GM23248 (cell line): ENCODE results near the gene SIRPD.

Experiments used
- EZH2 ChIP-seq: fragments of 200-600 bp; sonication (generic); IDR thresholded peaks from 2 replicates; pipeline ENCODE4 v1.6.1; 2018; ENCODE audit warnings: antibody characterized with exemption, mild to moderate bottlenecking; ENCODE audit not compliant: insufficient read depth, poor library complexity, severe bottlenecking
- EZH2phosphoT487 ChIP-seq: fragments of 200-600 bp; sonication (generic); IDR thresholded peaks from 2 replicates; pipeline ENCODE4 v1.6.1; 2018; ENCODE audit warnings: antibody characterized with exemption, moderate library complexity, mild to moderate bottlenecking, low read depth; ENCODE audit not compliant: insufficient read depth

DNA sequence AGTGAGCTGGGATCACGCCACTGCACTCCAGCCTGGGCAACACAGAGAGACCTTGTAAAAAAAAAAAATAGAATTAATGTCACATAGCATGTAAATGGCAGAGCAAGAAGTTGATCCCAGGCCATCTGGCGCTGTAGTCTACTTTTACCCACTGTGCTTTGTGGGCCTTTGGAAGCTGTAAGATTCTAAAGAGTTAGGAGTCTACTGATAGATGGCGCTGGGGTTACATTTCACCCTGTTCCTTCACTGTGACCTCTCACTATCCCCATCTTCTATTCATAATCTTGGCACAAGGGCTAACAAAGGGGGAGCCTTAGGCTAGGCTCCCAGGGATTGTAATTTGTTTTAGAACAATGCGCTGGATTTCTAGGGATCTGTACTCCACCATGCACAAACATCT is 24.4 kb downstream of the SIRPD start:
- TF ChIP-seq EZH2: no peak
- TF ChIP-seq EZH2phosphoT487: no peak
